SU-DHL-6 (cell line): ENCODE data around the gene FAT1.

Experiments
- EZH2phosphoT487 ChIP-seq: fragments of 200-600 bp; sonication (generic), shearing (Covaris generic); conservative IDR thresholded peaks from 2 replicates; pipeline ENCODE4 v1.6.1; 2018; ENCODE audit warnings: mild to moderate bottlenecking, antibody characterized with exemption, low read length, moderate library complexity, mixed read lengths
- TF ChIP-seq, protein P1 (sequence below): fragments of 200-600 bp; sonication (generic); IDR thresholded peaks from one replicate; pipeline ENCODE4 v1.5.1; 2017; ENCODE audit warnings: antibody characterized with exemption, mild to moderate bottlenecking, low read length, moderate library complexity; ENCODE audit not compliant: insufficient read depth, poor library complexity, severe bottlenecking

DNA sequence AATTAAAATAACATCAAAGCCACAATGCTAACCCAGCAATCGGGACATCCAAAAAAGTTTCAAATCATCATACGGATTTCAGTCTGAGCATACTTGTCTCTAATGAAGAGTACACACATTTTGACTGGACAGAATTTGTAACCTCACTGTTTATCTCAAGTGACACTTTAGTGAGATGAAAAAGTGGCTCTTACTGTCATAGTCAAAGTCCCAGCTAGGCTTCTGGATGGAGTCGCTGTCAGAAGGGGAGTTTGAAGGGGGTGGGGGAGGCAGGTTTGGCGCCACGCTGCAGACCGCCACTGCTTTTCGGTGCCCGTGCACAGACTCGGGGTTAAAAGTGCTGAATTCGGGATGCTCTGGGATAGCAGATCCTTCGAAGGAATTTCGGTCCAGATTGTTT is 127.3 kb downstream of the FAT1 start:
- TF ChIP-seq, protein P1, sequence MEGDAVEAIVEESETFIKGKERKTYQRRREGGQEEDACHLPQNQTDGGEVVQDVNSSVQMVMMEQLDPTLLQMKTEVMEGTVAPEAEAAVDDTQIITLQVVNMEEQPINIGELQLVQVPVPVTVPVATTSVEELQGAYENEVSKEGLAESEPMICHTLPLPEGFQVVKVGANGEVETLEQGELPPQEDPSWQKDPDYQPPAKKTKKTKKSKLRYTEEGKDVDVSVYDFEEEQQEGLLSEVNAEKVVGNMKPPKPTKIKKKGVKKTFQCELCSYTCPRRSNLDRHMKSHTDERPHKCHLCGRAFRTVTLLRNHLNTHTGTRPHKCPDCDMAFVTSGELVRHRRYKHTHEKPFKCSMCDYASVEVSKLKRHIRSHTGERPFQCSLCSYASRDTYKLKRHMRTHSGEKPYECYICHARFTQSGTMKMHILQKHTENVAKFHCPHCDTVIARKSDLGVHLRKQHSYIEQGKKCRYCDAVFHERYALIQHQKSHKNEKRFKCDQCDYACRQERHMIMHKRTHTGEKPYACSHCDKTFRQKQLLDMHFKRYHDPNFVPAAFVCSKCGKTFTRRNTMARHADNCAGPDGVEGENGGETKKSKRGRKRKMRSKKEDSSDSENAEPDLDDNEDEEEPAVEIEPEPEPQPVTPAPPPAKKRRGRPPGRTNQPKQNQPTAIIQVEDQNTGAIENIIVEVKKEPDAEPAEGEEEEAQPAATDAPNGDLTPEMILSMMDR = no peak
- no peak for TF ChIP-seq EZH2phosphoT487
